ENCODE data around the gene RUNX3.

DNA sequence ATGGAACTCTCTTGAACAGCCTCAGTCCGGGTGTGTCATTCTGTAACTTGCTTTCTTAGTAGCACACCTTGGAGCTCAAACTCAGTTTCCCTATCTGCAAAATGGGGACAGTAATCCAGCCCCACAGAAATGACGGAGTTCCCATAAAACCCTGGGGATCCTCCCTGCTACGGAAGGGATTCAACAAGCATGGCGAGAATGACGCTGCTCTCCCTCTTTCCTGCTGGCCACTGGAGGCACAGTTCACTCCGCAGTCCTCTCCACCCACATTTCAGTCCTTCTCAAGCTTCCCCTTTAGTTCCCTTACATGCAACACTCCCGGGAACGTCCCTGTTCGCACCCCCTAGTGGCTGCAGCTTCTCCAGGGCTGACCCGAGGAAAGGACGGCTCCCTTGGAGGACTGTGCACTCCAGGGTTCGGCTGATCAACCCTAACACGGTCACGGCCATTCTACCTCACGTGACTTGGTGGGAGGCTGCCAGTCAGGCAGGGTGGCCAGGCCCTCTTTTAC is 20.6 kb downstream of the RUNX3 start:
- TF ChIP-seq, protein P1, sequence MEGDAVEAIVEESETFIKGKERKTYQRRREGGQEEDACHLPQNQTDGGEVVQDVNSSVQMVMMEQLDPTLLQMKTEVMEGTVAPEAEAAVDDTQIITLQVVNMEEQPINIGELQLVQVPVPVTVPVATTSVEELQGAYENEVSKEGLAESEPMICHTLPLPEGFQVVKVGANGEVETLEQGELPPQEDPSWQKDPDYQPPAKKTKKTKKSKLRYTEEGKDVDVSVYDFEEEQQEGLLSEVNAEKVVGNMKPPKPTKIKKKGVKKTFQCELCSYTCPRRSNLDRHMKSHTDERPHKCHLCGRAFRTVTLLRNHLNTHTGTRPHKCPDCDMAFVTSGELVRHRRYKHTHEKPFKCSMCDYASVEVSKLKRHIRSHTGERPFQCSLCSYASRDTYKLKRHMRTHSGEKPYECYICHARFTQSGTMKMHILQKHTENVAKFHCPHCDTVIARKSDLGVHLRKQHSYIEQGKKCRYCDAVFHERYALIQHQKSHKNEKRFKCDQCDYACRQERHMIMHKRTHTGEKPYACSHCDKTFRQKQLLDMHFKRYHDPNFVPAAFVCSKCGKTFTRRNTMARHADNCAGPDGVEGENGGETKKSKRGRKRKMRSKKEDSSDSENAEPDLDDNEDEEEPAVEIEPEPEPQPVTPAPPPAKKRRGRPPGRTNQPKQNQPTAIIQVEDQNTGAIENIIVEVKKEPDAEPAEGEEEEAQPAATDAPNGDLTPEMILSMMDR (IDR thresholded peaks at IDR 0.05) = peak in 4 of 6 experiments; percentile 10 to 41 (median 31)
- no peak for TF ChIP-seq POLR2A (IDR thresholded peaks at IDR 0.05)

Data from thyroid gland (tissue), 4 donors.